SH-SY5Y (cell line): ENCODE results near the gene CBLB.

Experiments
- GATA2 ChIP-seq: IDR thresholded peaks from 2 replicates; pipeline ENCODE4 v1.6.1; 2011; ENCODE audit warnings: mild to moderate bottlenecking, low read depth, low read length
- GATA3 ChIP-seq: IDR thresholded peaks from 2 replicates; pipeline ENCODE4 v1.6.1; 2011; ENCODE audit warnings: low read depth, mild to moderate bottlenecking, low read length, moderate library complexity

CBLB gene

DNA sequence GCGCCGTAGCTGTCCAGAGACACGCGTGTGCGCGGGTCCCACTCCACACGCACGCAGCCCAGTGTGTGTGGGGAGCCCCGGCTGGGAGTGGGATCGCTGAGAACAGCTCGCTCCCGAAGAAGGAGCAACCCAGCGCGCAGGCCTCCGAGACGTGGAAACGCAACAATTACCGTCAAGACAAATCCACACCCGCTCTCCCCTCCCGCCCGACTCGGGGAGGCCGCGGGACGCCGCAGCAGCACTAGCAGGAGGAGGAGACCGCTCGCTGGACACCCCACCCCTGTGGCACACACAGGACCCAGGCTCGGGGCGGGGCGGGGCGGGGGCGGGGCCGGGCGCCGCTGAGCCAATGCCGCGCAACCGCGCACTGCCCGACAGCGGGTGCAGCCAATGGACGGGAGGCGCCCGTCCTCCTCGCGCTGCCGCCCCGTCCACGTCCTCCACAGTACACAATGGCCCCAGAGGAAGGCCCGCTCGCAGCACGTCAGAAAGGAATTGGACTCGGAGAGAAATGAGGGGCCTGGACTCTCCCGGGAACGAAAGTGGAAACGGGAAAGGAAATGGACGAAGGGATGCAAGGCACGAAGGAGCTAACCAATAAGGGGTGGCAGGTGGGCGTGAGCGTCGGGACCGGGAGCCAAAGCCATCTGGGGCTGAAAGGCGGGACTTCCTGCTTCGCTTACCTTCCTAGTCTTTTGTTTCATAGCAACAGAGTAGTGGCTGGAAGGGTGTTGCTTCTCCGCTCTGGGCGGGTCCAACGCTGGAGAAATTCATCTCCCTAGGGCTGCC, at the start of gene CBLB:
Gene CBLB (minus strand): TSS at position 271 of the 789 bp plus-strand sequence. CDS start 1,435 bp downstream, outside the sequence.
- TF ChIP-seq GATA2 (no peak), GATA3 (no peak)

DNA sequence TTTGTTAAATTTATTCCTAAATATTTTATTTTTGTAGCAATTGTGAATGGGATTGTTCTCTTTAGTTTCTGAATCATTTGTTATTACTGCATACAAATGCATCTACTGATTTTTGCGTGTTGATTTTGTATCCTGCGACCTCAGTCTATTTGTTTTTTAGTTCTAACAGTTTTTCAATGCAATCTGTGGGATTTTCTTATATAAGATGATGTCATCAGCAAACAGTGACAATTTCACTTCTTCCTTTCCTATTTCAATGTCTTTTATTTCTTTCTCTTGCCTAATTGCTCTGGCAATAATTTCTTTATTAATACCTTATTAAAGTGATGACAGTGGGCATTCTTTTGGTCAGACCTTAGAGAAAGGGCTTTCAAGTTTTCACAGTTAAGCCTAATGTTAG, 48.0 kb upstream of the CBLB start:
- TF ChIP-seq GATA3 = no peak
- no peak for TF ChIP-seq GATA2

DNA sequence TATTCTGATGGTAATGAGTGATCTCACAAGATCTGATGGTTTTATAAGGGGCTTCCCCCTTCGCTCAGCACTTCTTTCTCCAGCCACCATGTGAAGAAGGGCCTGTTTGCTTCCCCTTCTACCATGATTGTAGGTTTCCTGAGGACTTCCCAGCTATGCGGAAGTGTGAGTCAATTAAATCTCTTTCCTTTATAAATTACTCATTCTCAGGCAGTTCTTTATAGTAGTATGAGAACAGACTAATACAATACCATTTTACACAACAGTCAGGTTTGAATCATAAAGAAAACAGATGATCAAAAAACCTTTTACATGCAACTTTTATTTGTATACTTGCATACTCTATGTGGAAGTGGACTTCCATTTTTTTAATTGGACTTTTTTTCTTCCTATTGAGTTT, 46.7 kb upstream of the CBLB start:
- TF ChIP-seq GATA3 (no peak), GATA2 (no peak)

DNA sequence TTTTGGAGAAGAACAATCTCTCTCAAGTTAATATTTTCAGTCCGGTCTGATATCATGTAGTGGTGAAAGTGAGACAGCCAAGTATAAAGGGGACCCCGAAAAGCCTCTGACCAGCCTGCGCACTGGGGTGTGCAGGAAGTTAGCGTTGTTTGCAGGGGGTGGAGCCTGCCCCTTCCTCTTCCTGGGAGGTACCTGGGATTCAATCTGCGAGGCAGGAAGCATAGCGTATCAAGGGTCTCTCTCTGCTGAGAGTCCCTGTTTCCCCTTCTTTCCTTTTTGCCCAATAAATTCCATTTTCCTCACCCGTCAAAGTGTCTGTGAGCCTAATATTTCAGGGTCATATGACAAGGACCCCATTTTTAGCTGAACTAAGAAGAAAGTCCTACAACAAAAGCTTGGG, 44.8 kb upstream of the CBLB start:
- TF ChIP-seq GATA3 (no peak), GATA2 (no peak)

DNA sequence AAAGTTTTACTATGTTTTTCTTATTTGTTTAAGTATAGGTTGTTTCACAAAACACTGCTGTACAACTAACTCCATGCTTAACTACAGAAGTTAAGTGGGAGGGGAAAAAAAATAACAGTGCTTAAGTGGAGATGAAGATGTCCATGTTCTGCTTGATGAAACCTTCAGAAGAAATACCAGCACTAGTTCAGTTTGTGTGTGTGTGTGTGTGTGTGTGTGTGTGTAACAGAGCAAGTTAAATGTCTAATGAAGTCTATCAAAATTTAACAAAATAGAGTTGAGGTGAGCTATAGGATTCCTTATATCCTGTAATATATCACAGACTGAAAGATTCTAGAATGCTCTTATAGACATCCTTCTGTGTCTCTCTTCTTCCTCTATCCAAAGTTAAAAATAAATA, 44.1 kb upstream of the CBLB start:
- TF ChIP-seq GATA3 = no peak

DNA sequence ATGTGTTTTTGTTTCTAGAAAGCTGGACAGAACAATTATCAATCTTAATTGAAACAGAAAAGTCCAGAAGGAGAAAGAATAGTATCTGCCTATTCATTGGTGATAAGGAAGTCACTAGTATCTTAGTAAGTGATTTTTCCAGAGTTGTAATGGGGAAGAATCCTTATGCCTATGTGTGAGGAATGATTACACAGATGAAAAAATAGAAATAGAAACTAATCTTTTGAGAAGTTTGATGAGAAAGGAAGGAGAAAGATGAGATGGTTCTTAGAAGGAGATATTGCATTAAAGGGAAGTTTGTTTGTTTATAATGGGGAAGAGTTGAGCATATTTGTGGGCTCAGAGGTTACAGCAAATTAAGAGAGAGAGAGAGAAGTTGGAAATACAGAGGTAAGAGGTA, 42.7 kb upstream of the CBLB start:
- TF ChIP-seq GATA2 = no peak
- TF ChIP-seq GATA3 = no peak

DNA sequence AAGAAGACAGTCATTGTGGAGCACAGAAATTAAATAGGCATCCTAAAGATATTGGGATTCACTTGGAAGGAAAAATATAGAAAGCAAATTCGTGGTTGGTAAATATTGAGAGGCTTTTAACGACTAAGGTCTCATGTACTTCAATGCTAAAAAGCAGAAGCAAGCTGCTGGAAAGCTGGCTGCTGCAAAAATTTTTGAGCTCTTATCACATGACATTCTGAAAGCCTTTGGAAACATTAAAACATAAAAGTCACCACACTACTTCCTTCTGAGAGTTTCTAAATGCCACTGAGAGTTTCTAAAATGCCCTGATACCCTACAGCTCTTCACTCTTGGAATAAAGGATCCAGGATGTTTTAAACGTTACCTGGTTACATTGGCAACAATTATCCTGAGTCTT, 39.0 kb upstream of the CBLB start:
- no peak for TF ChIP-seq GATA3
- no peak for TF ChIP-seq GATA2

DNA sequence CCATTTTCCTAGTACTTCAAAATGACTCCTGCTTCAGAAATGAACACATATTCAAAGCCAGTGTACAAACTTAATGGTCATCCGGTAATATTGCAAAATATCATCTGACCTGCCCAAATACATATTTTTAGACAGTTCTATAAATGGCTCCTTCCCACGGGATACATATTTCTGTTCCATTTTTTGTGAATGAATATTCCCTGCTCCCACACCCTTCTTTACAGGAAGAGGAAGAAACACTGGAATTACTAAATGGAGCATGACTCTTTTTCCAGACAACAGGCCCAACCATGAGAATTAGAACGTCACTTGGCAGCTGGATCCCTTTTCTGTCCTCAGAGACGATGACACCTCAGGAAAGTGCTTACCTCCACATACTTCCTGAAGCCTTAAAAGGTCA, 38.0 kb upstream of the CBLB start:
- TF ChIP-seq GATA3 (no peak), GATA2 (no peak)

DNA sequence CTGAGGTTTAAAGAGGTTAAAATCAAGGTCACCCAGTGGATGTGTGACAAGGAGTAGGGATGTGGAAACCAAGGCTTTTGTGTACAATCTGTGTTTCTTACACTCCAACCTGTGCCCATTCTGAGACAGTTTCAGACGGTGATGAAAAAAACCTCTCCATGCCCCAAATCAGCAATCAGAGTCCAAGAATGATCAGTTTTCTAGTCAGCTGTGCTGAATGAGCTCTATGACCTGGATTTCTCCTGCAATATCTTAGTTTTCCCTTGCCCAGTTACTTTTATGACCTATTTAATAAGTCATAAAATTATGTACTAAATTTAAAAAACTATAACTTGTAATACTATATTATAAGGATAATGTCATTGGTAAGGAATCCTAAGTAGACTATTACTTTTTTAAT, 37.5 kb upstream of the CBLB start:
- no peak for TF ChIP-seq GATA2
- no peak for TF ChIP-seq GATA3

DNA sequence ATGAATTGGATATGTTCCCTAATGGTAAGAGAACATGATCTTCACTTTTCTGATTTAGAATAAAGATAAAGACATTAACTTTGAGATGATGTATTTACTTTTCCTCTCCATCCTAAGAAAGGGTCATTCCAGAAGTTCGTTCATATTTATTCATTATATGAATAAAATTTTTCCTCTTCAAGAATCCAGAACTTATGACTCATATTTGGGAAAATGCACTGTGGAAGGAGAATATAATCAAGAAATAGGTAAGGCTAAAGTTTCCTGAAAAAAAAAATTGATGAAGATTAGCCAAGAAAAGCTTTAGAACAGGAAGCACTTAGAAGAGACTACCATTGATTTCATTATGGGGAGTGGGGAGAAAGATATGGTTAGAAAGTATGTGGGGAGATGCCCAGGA, 36.5 kb upstream of the CBLB start:
- TF ChIP-seq GATA3 (no peak), GATA2 (no peak)

DNA sequence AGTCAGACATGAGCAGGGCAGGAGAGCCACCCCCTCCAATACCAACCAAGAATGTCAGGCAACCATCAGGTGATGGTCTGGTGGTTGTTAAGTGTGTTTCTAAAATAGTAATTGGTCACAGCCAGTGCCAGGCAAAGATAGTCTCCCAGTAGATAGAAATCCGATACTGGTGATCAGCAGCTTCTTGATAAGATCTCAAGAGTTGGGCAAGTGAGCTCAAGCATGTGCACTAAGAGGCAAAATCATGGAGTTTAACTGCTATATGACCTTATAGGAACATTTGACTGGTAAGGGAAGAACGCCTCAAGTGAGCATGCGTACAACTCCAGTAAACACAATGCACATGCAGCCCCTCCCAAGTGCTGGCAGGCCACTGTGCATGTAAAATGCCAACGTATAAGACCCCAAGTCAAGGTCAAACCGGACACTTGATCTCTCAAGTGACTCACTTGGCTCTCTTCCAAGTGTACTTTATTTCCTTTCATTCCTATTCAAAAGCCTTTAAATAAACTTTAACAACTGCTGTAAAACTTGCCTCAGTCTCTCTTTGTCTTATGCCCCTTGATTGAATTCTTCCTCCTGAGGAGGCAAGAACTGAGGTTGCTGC, 36.0 kb upstream of the CBLB start:
- TF ChIP-seq GATA3 (no peak), GATA2 (no peak)

DNA sequence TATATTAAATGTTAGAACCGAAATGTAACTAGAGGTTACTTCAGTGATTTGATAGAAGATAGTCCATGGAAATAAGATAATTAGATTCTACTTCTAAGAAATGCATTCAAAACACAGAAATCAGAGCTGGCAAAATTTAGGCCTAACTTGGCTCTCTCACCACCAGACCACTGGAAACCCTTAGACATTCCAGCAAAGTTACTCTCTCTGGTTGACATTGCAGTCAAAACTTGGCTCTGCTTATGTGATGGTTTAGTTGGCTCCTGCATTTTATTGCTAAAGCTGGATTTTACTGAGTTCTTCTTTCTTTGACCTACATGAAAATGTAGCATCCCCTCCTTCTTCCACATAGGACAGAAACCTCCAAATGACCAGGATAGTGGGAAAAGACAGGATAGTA, 35.4 kb upstream of the CBLB start:
- no peak for TF ChIP-seq GATA3
- TF ChIP-seq GATA2 = no peak

DNA sequence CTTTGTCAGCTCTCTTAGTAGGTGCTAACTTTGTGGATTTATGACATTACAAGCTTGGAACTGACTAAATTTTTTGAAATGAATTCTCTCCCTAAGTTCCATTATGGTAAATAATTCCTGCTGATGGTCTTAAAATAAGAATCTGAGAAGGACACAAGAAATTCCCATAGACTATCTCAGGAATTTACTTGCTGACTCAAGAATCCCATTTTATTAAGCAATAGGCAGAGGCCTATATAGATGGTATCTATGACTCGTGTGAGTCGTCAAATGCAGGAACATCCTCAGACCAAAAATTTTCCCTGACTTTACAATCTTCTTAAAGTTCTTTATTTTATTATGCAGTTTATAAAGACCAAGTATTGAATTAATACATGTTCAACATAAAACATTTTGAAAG, 30.7 kb upstream of the CBLB start:
- TF ChIP-seq GATA3 = no peak

DNA sequence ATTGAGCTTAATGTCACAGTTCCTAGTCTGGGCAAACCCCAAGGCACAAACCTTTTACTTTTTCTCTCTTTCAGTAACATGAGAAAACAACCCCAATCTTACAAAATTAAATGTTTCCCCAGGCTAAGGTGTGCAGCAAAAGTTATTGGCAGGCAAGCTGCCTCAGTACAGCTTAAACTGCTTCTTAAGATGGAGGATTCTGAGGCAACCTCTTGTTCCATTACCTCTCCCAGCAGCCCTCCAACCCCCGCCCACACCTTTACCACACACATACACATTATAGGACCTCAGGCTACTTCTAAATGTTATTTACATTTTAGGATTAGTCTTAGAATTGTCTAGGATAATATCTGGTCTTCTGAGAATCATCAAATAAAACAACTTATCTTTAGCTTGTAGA, 22.3 kb upstream of the CBLB start:
- no peak for TF ChIP-seq GATA3
- no peak for TF ChIP-seq GATA2

DNA sequence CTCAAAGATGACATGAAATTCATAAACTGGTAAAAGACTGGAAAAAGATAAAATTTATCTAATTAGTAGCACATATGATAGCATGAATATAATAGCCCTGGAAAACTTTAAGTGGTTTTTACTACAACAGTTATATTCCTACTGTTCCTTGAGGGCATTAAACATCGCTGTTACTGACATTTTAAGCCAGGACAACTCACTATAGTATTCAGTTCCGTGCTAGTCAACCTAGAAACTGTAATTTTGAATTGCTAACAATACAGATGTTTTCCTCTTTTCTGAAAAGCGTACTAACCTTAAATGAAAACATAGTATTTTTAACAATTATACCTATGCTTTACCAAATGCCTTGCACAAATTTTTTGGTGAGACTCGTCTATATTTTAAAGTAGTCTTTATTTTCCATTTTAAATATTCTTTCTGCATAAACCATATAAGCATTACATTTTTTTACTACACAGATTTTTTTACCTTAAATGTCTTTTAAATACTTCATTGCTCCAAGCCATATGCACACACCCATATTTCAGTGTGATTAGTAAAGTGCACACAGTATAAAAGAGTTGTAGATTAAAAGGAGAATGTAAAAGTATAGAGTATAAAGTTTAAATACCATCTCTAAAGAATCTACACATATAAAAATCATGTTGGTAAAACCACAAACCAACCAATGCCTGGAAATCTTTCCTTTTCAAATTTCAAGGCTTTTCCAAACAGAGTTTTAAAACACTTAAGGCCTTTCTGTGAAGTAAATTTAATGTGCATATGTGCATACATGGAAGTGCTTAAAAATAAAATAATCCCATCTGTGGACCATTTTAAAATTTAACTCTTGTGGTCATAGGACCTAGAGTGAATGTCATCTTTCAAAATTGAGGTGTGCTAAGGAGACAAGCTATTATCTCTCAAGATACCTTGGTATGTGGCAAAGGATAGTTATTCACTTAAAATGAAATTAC, 20.1 kb upstream of the CBLB start:
- no peak for TF ChIP-seq GATA2
- TF ChIP-seq GATA3 = no peak

DNA sequence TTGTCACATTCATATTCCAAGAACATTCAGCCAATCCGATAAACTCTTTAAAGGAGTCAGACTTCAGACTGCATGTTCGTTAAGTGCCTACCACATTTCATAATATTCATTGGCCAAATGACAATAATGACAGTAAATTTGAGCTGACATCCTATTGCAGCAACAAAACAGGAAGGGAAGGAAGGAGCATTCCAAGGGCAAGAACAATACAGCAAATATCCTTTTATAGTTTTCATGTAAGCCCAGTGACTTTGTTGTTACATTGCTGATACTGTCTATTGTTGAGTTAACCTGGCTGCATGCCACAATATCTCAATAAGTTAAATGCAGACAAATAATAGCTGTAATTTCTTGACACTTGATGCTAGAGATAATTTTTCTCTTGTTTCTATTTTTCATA, 16.4 kb upstream of the CBLB start:
- TF ChIP-seq GATA2 = no peak
- TF ChIP-seq GATA3 = no peak
